HG03571 (cell line): ENCODE data around the gene FAM81B.
"Not testable (repeated sequence)": the region's sequence is repeated elsewhere in the genome, so short reads cannot be mapped to it uniquely, and the experiment has no call there.

Experiments used
- ATAC-seq: cut with Tn5 transposase; IDR thresholded peaks from one replicate; pipeline ENCODE4 v1.9.1; 2021; ENCODE audit not compliant: unreplicated experiment

The FAM81B gene, protein sequence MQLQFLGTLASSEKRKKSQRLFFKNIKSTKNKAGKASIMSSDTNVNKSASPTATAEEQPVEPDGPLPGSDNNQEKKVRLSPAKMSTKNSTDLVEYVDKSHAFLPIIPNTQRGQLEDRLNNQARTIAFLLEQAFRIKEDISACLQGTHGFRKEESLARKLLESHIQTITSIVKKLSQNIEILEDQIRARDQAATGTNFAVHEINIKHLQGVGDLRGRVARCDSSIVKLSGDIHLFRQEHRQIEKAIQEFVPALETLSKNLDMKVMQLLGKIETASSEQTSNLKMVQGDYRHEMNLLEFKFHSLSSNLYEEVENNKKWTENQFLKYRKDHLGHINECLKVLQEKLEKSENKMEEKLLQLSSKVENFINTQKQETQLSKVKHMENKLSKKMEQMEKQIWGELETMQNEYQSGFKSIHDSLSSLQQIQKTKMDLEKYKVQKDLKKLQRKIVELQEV

DNA sequence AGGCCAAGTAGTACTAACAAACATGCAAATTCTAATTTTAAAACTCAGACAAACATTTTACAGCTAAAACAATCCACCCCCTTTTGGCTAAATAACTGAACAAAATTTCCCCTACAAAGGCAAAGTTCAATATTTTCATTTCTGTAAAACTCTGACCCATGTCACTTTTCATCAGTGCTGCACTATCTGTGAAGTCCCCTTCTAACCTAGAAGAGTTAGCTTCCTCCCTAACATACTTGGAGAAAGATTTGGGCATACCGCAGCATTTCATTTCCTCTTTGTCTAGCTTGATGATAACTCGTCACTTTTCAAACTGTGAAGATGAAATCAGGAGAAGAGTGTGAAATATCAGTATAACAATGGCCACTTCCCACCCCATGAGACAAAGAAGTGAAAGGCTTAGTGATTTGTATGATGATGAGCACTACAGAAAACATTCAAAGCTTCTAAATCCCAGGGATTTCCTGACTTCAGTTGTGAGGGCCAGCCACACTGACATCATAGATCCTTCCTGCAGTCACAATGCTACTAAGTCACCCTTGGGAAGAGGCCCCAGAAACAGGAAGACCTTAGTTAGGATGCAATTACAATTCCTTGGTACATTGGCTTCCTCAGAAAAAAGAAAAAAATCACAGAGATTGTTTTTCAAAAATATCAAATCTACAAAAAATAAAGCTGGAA, at the start of gene FAM81B:
FAM81B (plus strand) TSS at position 555 of the 681 bp plus-strand sequence; CDS start at position 579, 24 bp downstream.
- ATAC-seq, result no peak

DNA sequence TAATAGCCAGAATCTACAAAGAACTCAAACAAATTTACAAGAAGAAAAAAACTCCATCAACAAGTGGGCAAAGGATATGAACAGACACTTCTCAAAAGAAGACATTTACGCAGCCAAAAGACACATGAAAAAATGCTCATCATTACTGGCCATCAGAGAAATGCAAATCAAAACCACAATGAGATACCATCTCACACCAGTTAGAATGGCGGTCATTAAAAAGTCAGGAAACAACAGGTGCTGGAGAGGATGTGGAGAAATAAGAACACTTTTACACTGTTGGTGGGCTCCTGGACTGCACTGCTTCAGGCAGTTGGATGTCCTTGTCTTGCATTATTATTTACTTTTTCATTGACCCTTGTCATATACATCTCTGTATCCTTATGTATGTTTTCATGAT, 49.7 kb upstream of the FAM81B start:
- not testable (repeated sequence) for ATAC-seq

- no peak for ATAC-seq
Measured at GRCh38 chr5:95347506-95348120, 43.6 kb upstream of the FAM81B start.

- ATAC-seq, result no peak
Measured at GRCh38 chr5:95350631-95351030, 40.5 kb upstream of the FAM81B start.

DNA sequence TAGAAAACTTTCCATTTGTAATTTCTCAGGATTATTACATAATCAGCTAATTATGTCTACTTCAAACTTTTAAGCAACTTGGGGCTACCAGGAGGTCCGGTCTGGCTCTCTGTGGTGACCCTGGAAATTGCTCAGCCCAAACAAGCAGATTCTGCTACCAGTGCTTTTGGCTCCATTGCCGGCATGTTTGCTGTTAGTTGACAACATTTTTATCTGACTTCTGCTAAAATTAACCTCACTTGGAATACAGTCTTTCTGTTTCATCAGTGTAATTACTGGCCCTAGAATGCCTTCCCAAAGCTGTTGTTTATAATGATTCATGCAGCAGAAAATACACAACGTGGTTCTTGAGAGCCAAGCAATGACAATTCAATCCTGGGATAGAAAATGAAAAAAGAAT, 38.5 kb upstream of the FAM81B start:
- ATAC-seq, result no peak

- ATAC-seq, result no peak
Measured at GRCh38 chr5:95358320-95358719, 32.8 kb upstream of the FAM81B start.

GRCh38 chr5:95358848-95359247, 32.3 kb upstream of the FAM81B start:
- no peak for ATAC-seq

GRCh38 chr5:95360667-95361066, 30.5 kb upstream of the FAM81B start:
- not testable (repeated sequence) for ATAC-seq

GRCh38 chr5:95365302-95366095, 25.7 kb upstream of the FAM81B start:
- no peak for ATAC-seq

DNA sequence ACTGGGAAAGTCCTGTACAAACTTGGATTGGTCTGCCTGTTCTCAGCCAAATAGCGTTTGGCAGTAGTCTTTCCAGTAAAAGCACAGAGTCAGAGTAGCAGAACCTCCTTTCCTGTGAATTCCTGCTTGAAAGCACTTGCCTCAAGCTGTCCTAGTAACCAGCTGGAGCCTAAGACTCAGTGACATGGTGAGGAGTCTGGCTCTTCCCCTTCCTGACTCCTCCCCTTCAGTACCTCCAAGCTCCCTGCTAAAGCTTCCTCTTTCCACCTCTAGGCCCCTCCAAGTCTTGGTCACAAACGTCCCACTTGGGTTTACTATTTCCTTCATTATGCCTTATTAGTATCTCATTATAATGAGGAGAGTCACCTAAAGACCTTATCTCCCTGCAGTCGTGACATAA, 21.4 kb upstream of the FAM81B start:
- ATAC-seq, result no peak

GRCh38 chr5:95374061-95374460, 17.1 kb upstream of the FAM81B start:
- ATAC-seq, result no peak

GRCh38 chr5:95375591-95375990, 15.6 kb upstream of the FAM81B start:
- ATAC-seq, result no peak

DNA sequence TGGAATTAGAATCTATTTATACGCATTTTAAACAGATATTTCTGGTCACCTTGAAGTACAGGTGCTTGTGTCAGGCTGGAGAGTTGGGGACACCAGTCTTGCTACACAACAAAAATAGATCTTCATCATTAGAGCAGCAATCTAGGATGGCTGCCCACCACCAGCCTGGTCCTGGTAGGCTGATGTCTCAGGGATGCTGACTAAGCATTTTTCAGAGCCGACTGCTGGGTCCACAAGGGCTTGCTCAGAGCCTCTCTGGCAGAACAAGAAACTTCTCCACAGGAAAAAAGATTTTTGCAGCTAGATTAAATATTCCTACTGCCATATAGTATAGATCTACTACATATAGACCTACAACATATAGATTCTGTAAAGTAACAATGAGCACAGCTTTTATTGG, 12.0 kb upstream of the FAM81B start:
- no peak for ATAC-seq

GRCh38 chr5:95380103-95380628, 11.0 kb upstream of the FAM81B start:
- ATAC-seq, result no peak

GRCh38 chr5:95382801-95383200, 8.4 kb upstream of the FAM81B start:
- no peak for ATAC-seq

DNA sequence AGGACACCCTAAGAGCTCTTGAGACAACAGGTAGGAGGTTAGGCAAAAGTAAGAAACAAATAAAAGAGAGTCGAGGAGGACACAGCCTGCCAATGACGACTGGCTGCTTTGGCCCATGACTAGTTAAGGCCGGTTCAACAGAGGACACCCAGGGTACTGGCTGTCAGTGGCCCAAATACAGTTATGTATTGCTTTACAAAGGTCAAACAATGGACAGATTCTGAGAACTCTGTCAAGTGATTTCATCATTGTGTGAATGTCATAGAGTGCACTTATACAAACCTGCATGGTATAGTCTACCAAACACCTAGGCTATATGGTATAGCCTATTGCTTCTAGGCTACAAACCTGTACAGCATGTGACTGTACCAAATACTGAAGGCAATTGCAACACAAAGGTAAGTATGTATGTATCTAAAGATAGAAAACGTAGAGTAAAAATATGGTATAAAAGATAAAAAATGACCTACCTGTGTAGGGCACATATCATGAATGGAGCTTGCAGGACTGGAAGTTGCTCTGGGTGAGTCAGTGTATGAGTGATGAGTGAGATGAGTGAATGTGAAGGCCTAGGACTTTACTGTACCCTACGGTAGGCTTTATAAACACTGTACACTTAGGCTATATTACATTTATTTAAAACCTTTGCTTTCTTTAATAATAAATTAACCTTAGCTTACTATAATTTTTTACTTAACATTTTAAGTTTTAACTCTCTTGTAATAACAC, 6.5 kb upstream of the FAM81B start:
- ATAC-seq, result no peak

DNA sequence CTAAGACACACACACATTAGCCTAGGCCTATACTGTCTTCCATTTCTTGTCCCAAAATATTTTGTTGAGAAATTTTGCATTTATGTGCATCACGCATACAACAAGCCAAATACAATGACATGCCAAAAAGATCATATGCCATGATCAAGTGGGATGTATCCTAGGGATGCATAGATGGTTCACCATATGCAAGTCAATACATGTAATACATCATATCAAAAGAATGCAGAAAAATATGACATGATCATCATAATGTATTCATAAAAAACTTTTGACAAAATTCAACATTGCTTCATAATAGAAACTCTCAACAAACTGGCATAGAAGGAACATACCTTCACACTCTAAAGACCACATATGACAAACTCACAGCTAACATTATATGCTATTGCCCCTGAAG, 5.8 kb upstream of the FAM81B start:
- ATAC-seq, result no peak

GRCh38 chr5:95391965-95392364, 799 bp downstream of the FAM81B start:
- not testable (repeated sequence) for ATAC-seq

GRCh38 chr5:95392593-95393182, 1.5 kb downstream of the FAM81B start:
- no peak for ATAC-seq

- ATAC-seq, result no peak
Measured at GRCh38 chr5:95393279-95393678, 2.1 kb downstream of the FAM81B start.
